Lung (tissue), 12 donors: ENCODE results near the gene RUNDC1. TPM values are rescaled to one million over a fixed set of nuclear protein-coding genes. Genes with fewer than 3 reads are reported as not detected.

Experiments used
- ATAC-seq: fragments of 200-7000 bp; cut with Tn5 transposase; one replicate; pipeline ENCODE4 v1.9.1; 2020; ENCODE audit warnings: moderate number of reproducible peaks; ENCODE audit not compliant: insufficient read depth, low FRiP score
- DNase-seq, 3 donors: peaks; one replicate each; pipeline ENCODE4 v3.0.0-alpha.2; 2013 to 2017
- H3K27ac ChIP-seq, 2 donors: one replicate each; pipeline ENCODE4 v1.5.1; 2013; ENCODE audit warnings: mild to moderate bottlenecking in 2 of 2, moderate library complexity in 2 of 2, control low read depth in 1 of 2, inconsistent platforms in 1 of 2, low read depth in 1 of 2, low read length in 1 of 2
- H3K27me3 ChIP-seq, 3 donors: one replicate each; pipeline ENCODE4 v1.5.1; 2013; ENCODE audit warnings: low read length in 2 of 3; ENCODE audit not compliant: control insufficient read depth in 3 of 3, insufficient read depth in 3 of 3
- H3K36me3 ChIP-seq, 4 donors: one replicate each; pipeline ENCODE4 v1.5.1; 2013; ENCODE audit warnings: low read length in 4 of 4, mild to moderate bottlenecking in 1 of 4, moderate library complexity in 1 of 4; ENCODE audit not compliant: control insufficient read depth in 4 of 4, insufficient read depth in 4 of 4
- H3K4me1 ChIP-seq, 5 donors: one replicate each; pipeline ENCODE4 v1.5.1; 2013; ENCODE audit warnings: low read length in 5 of 5, mild to moderate bottlenecking in 2 of 5, moderate library complexity in 1 of 5; ENCODE audit not compliant: control insufficient read depth in 5 of 5, insufficient read depth in 5 of 5
- H3K4me3 ChIP-seq: one replicate; pipeline ENCODE4 v1.5.1; 2013; ENCODE audit warnings: mild to moderate bottlenecking, control low read depth, moderate library complexity
- H3K9ac ChIP-seq, 2 donors: one replicate each; pipeline ENCODE4 v1.5.1; 2013; ENCODE audit warnings: low read length in 2 of 2, control low read depth in 1 of 2; ENCODE audit not compliant: insufficient read depth in 1 of 2
- H3K9me3 ChIP-seq, 4 donors: one replicate each; pipeline ENCODE4 v1.5.1; 2013; ENCODE audit warnings: low read length in 3 of 4, mild to moderate bottlenecking in 1 of 4, moderate library complexity in 1 of 4; ENCODE audit not compliant: control insufficient read depth in 4 of 4, insufficient read depth in 3 of 4
- CTCF ChIP-seq: IDR thresholded peaks from 2 replicates; pipeline ENCODE4 v1.5.1; 2012; ENCODE audit warnings: mild to moderate bottlenecking; ENCODE audit errors: control extremely low read depth, extremely low read depth
- WGBS, 2 donors: extraction: QIAGEN DNeasy Blood & Tissue Kit; methylation state at CpG; one replicate each; pipeline ENCODE4 v1.1.7; 2013; 5-methylcytosine and 5-hydroxymethylcytosine counted together
- polyA plus RNA-seq, 2 donors: library from polyadenylated mRNA; stranded (reverse); fragments of 200-250 nt; gene quantifications; one replicate each; pipeline ENCODE4 v1.2.1, GENCODE V29; 2013
- total RNA-seq, 2 donors: library from RNA; depleted of rRNA in 1 of 2; stranded (reverse); fragments of >200 nt in 1 of 2; gene quantifications; one replicate each; pipeline ENCODE4 v1.2.1, GENCODE V29; 2014 to 2021
- donor health status: control.
- donor health status: control.
- donor health status: Bipolar disorder and iron deficiency.
- donor health status: healthy.
- donor health status: DM: yes; HTN: yes; CAD: no.

The RUNDC1 gene
- total and polyA plus RNA-seq, 4 donors, result 8.1 to 16.7 (median 10.7) TPM

DNA sequence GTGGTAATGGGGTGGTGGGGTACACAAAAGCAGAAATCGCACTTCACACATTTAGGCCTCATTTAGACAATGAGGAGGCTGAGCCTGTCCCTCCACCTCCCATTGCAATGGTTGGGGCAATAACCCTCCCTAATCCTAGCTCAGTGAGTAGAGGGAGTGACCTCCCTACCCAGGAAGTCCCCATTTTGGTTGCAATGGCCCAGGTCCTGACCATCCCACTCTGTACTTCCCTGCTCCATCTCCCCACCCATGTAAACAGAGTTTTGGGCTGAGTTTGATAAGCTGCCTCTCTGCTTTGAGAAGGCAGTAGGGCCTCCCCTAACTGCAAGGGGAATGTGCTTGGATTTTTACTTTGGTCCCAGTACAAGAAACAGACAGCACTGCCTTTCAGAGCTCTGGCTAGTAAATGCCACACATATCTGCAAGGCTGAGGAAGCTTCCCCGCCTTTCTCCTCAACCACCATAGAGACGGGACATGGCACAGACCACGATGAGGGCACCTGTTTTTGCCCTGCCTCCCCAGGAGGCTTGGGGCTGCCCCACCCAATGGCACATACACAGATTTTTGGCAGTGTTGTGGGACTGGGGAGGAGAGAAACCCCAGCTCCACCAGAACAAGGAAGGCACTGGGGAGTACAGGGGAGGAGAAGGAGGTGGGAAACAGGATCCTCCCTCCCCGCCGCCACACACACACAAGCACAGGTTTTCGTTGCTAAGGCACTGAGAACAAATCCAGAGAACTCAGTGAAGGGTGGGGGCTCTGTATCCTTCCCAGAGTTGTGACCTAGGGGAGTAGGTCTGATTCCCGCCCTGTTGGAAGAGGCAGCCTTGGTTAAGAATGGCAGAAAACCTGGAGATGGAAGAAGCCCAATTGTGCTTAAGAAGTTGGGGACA is 34.5 kb downstream of the RUNDC1 start:
- H3K9me3 ChIP-seq, result no peaks in the 10 kb centered on the region
- WGBS, 2 donors, result 62 to 71% methylated on average over 8 of the region's 8 CpGs
- no peak overlapping the region for H3K9ac ChIP-seq
- DNase-seq (no peak), ATAC-seq (no peak)
- H3K4me1 ChIP-seq, result peaks cover 0 to 31% (median 9%) of the 10 kb centered on the region in 5 donors
- no peaks in the 10 kb centered on the region for H3K27me3 ChIP-seq
- H3K4me3 ChIP-seq, result no peak overlapping the region
- peaks cover 0 to 42% (median 7%) of the 10 kb centered on the region in 4 donors for H3K36me3 ChIP-seq
- peak overlapping the region; percentile 43 to 48 for H3K27ac ChIP-seq
- no peak for TF ChIP-seq CTCF

- Histone ChIP-seq H3K27ac (peak overlapping the region; percentile 43 to 48), H3K9ac (no peak overlapping the region), H3K27me3 (no peaks in the 10 kb centered on the region), H3K4me3 (no peak overlapping the region), H3K36me3 (peaks cover 0 to 42% (median 7%) of the 10 kb centered on the region in 4 donors), H3K9me3 (no peaks in the 10 kb centered on the region), H3K4me1 (peaks cover 0 to 33% (median 9%) of the 10 kb centered on the region in 5 donors)
- no peak for TF ChIP-seq CTCF
- DNase-seq (peak in 2 of 3 donors; percentile 23 to 53), ATAC-seq (peak; percentile 4)
- 51 to 52% methylated on average over 9 of the region's 9 CpGs for WGBS, 2 donors
These were observed 35.2 kb downstream of the RUNDC1 start for GRCh38 chr17:43015579-43015978.

- no peak for TF ChIP-seq CTCF
- H3K9ac ChIP-seq, result no peak overlapping the region
- H3K27ac ChIP-seq, result peak overlapping the region; percentile 17 to 58
- peaks cover 0 to 37% (median 13%) of the 10 kb centered on the region in 5 donors for H3K4me1 ChIP-seq
- H3K9me3 ChIP-seq, result no peaks in the 10 kb centered on the region
- DNase-seq (no peak), ATAC-seq (no peak)
- H3K27me3 ChIP-seq, result no peaks in the 10 kb centered on the region
- peaks cover 0 to 42% (median 7%) of the 10 kb centered on the region in 4 donors for H3K36me3 ChIP-seq
- WGBS, 2 donors, result 87 to 91% methylated on average over 7 of the region's 7 CpGs
- no peak overlapping the region for H3K4me3 ChIP-seq
These were observed 35.9 kb downstream of the RUNDC1 start for GRCh38 chr17:43016216-43016615.
